Measurements from ENCODE around the gene ARVCF. TPM values are rescaled to one million over a fixed set of nuclear protein-coding genes. Genes with fewer than 3 reads are reported as not detected.
"Not testable (repeated sequence)": the region's sequence is repeated elsewhere in the genome, so short reads cannot be mapped to it uniquely, and the experiment has no call there.

The ARVCF gene
- total RNA-seq, 4 donors from 2014 or later = 47.5 to 98.3 (median 80.6) TPM

GRCh38 chr22:19936513-19936912 lies 80.1 kb downstream of the ARVCF start:
- no peak for DNase-seq (ENCODE audit: low spot score in 2 of 2)

GRCh38 chr22:19935123-19935718 lies 81.4 kb downstream of the ARVCF start:
- H3K27ac ChIP-seq; DNase-seq (ENCODE audit: low spot score in 2 of 2); H3K27me3 ChIP-seq; H3K9me3 ChIP-seq; H3K4me1 ChIP-seq; H3K4me3 ChIP-seq: not testable (repeated sequence)
- WGBS, 2 donors = 94 to 98% methylated on average over 11 of the region's 11 CpGs
- H3K36me3 ChIP-seq = peaks cover 0 to 39% (median 0%) of the 10 kb centered on the region in 3 donors

More at GRCh38 chr22:19936513-19936912, 80.1 kb downstream of the ARVCF start:
- Histone ChIP-seq H3K9me3 (no peaks in the 10 kb centered on the region), H3K27ac (no peak overlapping the region), H3K36me3 (peaks cover 0 to 30% (median 0%) of the 10 kb centered on the region in 3 donors), H3K27me3 (no peaks in the 10 kb centered on the region), H3K4me3 (no peak overlapping the region), H3K4me1 (peaks cover 0 to 19% (median 10%) of the 10 kb centered on the region in 4 donors)
- TF ChIP-seq EP300 (IDR thresholded peaks at IDR 0.05) (no peak), CTCF (IDR thresholded peaks at IDR 0.05) (no peak), POLR2A (IDR thresholded peaks at IDR 0.05) (no peak)
- WGBS, 2 donors = 94 to 96% methylated on average over 7 of the region's 7 CpGs

GRCh38 chr22:19933341-19934241 lies 83.0 kb downstream of the ARVCF start:
- Histone ChIP-seq H3K27me3 (no peaks in the 10 kb centered on the region), H3K36me3 (peaks cover 0 to 50% (median 0%) of the 10 kb centered on the region in 3 donors), H3K4me3 (no peak overlapping the region), H3K9me3 (no peaks in the 10 kb centered on the region), H3K4me1 (peaks cover 0 to 8% (median under 1%) of the 10 kb centered on the region in 4 donors), H3K27ac (no peak overlapping the region)
- TF ChIP-seq EP300 (IDR thresholded peaks at IDR 0.05) (no peak), CTCF (IDR thresholded peaks at IDR 0.05) (no peak), POLR2A (IDR thresholded peaks at IDR 0.05) (no peak)
- WGBS, 2 donors = 77 to 84% methylated on average over 8 to 9 of the region's 9 CpGs
- DNase-seq (ENCODE audit: low spot score in 2 of 2) = no peak

- TF ChIP-seq EP300 (IDR thresholded peaks at IDR 0.05) (no peak), POLR2A (IDR thresholded peaks at IDR 0.05) (no peak), CTCF (IDR thresholded peaks at IDR 0.05) (no peak)
- no peak for DNase-seq (ENCODE audit: low spot score in 2 of 2)
- WGBS, 2 donors = 69 to 76% methylated on average over 12 of the region's 12 CpGs
- Histone ChIP-seq H3K4me1 (peaks cover 0 to 8% (median 0%) of the 10 kb centered on the region in 4 donors), H3K36me3 (peaks cover 0 to 52% (median 0%) of the 10 kb centered on the region in 3 donors), H3K27ac (no peak overlapping the region), H3K27me3 (no peaks in the 10 kb centered on the region), H3K4me3 (no peak overlapping the region), H3K9me3 (no peaks in the 10 kb centered on the region)
Measured at GRCh38 chr22:19932367-19933206, 84.0 kb downstream of the ARVCF start.

- TF ChIP-seq POLR2A (IDR thresholded peaks at IDR 0.05) (no peak), EP300 (IDR thresholded peaks at IDR 0.05) (no peak), CTCF (IDR thresholded peaks at IDR 0.05) (no peak)
- H3K27ac ChIP-seq = no peak overlapping the region
- peaks cover 0 to 45% (median 0%) of the 10 kb centered on the region in 3 donors for H3K36me3 ChIP-seq
- no peak overlapping the region for H3K4me3 ChIP-seq
- no peaks in the 10 kb centered on the region for H3K9me3 ChIP-seq
- peaks cover 0 to 8% (median 0%) of the 10 kb centered on the region in 4 donors for H3K4me1 ChIP-seq
- no peak for DNase-seq (ENCODE audit: low spot score in 2 of 2)
- H3K27me3 ChIP-seq = no peaks in the 10 kb centered on the region
- WGBS, 2 donors = 97 to 99% methylated on average over 8 of the region's 8 CpGs
Measured at GRCh38 chr22:19931514-19931913, 85.1 kb downstream of the ARVCF start.
